Astrocyte (in vitro differentiated cells and primary cell): ENCODE results near the gene SMIM44.

Source experiments
- CTCF ChIP-seq: IDR thresholded peaks from 2 replicates; pipeline ENCODE4 v1.5.1; 2011; ENCODE audit warnings: low read depth, mild to moderate bottlenecking, inconsistent platforms, low read length, moderate library complexity; ENCODE audit not compliant: insufficient read depth
- EZH2 ChIP-seq: IDR thresholded peaks from 2 replicates; pipeline ENCODE4 v1.6.1; 2012; ENCODE audit warnings: mild to moderate bottlenecking, low read length, inconsistent platforms; ENCODE audit not compliant: insufficient read depth

- TF ChIP-seq CTCF (no peak), EZH2 (no peak)
These were observed 3.9 kb downstream of the SMIM44 start for GRCh38 chr19:3479177-3479833.
